ENCODE results near the gene GPC5. TPM values are rescaled to one million over a fixed set of nuclear protein-coding genes. Genes with fewer than 3 reads are reported as not detected.

The GPC5 gene
- total and polyA plus RNA-seq, 2 experiments from 2014 or later, result 0.32 TPM; not detected in 1

DNA sequence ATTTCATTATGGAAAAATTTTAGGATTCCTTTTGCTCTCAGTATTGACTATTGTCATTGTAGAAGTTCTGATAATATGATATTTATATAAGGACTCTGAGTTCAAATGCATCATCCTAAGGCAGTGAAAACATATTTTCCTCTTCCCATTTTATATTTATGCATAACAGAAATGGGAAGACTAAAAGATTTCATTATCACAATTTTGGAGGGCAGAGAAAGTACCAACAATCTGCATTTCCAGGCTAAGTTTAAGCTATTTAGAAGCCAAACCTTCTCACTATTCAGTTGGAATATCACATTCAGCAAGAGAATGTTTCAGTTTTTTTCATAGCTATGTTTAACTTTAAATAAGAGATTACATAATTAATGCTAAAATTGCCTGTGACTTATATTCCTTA is 1269.7 kb downstream of the GPC5 start:
- no peaks in the 10 kb centered on the region for H3K27me3 ChIP-seq (replicated peaks; ENCODE audit: insufficient read depth)
- no peaks in the 10 kb centered on the region for H3K9me3 ChIP-seq (ENCODE audit: low read depth)
- TF ChIP-seq EZH2 (IDR thresholded peaks at IDR 0.05; ENCODE audit: insufficient read depth, poor library complexity, severe bottlenecking), result no peak
- no peak for TF ChIP-seq EZH2phosphoT487 (IDR thresholded peaks at IDR 0.05; ENCODE audit: insufficient read depth, low read depth)
- no peaks in the 10 kb centered on the region for H3F3A ChIP-seq (ENCODE audit: insufficient read depth)
- no peak for DNase-seq
- H3K4me1 ChIP-seq (ENCODE audit: insufficient read depth), result no peaks in the 10 kb centered on the region
- no peak overlapping the region for H3K4me2 ChIP-seq (ENCODE audit: unreplicated experiment)
- in situ Hi-C loops (cut with MboI), result no loop called here
- no peaks in the 10 kb centered on the region for H4K20me1 ChIP-seq (ENCODE audit: insufficient read depth)
- no peaks in the 10 kb centered on the region for H3K79me2 ChIP-seq (ENCODE audit: insufficient read depth)
- H3K36me3 ChIP-seq (ENCODE audit: low read depth), result no peaks in the 10 kb centered on the region
- no peak overlapping the region for H2AFZ ChIP-seq
- no peak overlapping the region for H3K9ac ChIP-seq
- H3K27ac ChIP-seq, result no peak overlapping the region
- H3K4me3 ChIP-seq, result no peak overlapping the region
- no peaks in the 10 kb centered on the region for H3K9me2 ChIP-seq (ENCODE audit: insufficient read depth)

DNA sequence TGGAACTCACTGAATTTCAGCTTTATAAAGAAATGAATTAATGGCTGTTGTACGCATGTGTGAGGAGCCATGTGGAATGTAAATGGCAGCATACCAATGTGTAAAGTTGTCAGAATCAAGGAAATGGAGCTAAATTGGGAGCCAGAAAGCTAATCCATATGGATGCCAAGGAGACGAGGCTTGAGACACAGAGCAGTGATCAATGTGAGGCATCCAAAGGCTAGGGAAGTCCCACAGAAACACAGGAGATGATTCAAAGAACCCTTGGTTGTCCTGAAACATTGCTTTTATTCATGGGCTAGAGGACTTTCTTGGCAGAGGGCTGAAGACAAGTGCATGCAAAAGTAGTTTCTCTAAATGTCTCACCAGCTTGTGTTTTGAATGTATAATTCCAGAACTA is 1271.7 kb downstream of the GPC5 start:
- Histone ChIP-seq H2AFZ (no peak overlapping the region), H3K4me2 (ENCODE audit: unreplicated experiment) (no peak overlapping the region), H4K20me1 (ENCODE audit: insufficient read depth) (no peaks in the 10 kb centered on the region), H3F3A (ENCODE audit: insufficient read depth) (no peaks in the 10 kb centered on the region), H3K9me2 (ENCODE audit: insufficient read depth) (no peaks in the 10 kb centered on the region), H3K79me2 (ENCODE audit: insufficient read depth) (no peaks in the 10 kb centered on the region), H3K4me3 (no peak overlapping the region), H3K27ac (no peak overlapping the region), H3K27me3 (replicated peaks; ENCODE audit: insufficient read depth) (no peaks in the 10 kb centered on the region), H3K36me3 (ENCODE audit: low read depth) (no peaks in the 10 kb centered on the region), H3K9ac (no peak overlapping the region), H3K9me3 (ENCODE audit: low read depth) (no peaks in the 10 kb centered on the region), H3K4me1 (ENCODE audit: insufficient read depth) (no peaks in the 10 kb centered on the region)
- TF ChIP-seq EZH2phosphoT487 (IDR thresholded peaks at IDR 0.05; ENCODE audit: insufficient read depth, low read depth) (no peak), EZH2 (IDR thresholded peaks at IDR 0.05; ENCODE audit: insufficient read depth, poor library complexity, severe bottlenecking) (no peak)
- in situ Hi-C loops (cut with MboI), result no loop called here
- WGBS, 2 experiments (ENCODE audit: low coverage in 1 of 2, low lambda C conversion rate in 2 of 2, missing lambda C conversion rate in 2 of 2), result 17 to 22% methylated on average over 2 of the region's 2 CpGs
- DNase-seq, result no peak

DNA sequence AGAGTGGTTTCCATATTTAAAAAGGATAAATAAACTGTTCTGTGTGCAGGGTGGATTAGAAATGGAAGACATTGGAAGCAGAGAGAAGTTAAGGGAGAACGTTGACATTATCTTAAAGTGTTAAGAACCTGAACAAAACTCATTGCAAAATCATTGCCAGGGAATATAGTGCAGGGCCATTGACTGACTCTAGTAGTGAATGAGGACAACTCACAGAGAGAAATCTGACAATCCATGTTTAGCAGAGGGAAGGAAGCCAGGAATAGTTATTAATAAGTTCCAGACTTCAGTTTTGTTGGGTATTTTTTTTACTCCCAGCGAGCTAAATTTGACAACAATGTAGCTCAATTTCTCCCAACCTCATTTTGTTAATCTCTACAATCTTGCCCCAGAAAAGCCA is 1273.4 kb downstream of the GPC5 start:
- 0% methylated on average over 2 of the region's 2 CpGs for WGBS, 2 experiments (ENCODE audit: low coverage in 1 of 2, low lambda C conversion rate in 2 of 2, missing lambda C conversion rate in 2 of 2)
- no peaks in the 10 kb centered on the region for H3K36me3 ChIP-seq (ENCODE audit: low read depth)
- no peak overlapping the region for H3K4me3 ChIP-seq
- no peak overlapping the region for H3K4me2 ChIP-seq (ENCODE audit: unreplicated experiment)
- H2AFZ ChIP-seq, result no peak overlapping the region
- no peaks in the 10 kb centered on the region for H3K27me3 ChIP-seq (replicated peaks; ENCODE audit: insufficient read depth)
- H3K4me1 ChIP-seq (ENCODE audit: insufficient read depth), result no peaks in the 10 kb centered on the region
- H3K9me3 ChIP-seq (ENCODE audit: low read depth), result no peaks in the 10 kb centered on the region
- in situ Hi-C loops (cut with MboI), result no loop called here
- no peak for TF ChIP-seq EZH2phosphoT487 (IDR thresholded peaks at IDR 0.05; ENCODE audit: insufficient read depth, low read depth)
- TF ChIP-seq EZH2 (IDR thresholded peaks at IDR 0.05; ENCODE audit: insufficient read depth, poor library complexity, severe bottlenecking), result no peak
- H3K9me2 ChIP-seq (ENCODE audit: insufficient read depth), result no peaks in the 10 kb centered on the region
- H3K79me2 ChIP-seq (ENCODE audit: insufficient read depth), result no peaks in the 10 kb centered on the region
- no peak overlapping the region for H3K9ac ChIP-seq
- DNase-seq, result no peak
- H3K27ac ChIP-seq, result no peak overlapping the region
- no peaks in the 10 kb centered on the region for H4K20me1 ChIP-seq (ENCODE audit: insufficient read depth)
- no peaks in the 10 kb centered on the region for H3F3A ChIP-seq (ENCODE audit: insufficient read depth)

DNA sequence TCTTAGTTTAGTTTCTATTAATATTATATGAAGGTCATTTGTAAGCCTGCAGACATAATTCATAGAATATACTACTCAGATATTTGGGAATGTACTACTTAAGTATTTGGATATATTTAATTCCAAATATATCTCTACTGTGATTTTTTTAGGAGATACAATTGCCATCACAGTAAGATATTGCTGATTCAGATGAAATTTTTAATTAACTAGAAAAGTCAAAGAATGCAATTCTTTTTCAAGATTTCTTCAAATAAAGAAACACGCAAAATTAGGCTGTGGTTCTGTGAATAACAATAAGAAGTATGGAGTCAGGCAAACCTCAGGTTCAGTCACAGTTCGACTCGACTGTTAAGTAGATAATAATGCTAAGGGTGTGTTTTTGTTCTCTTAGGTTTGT is 1277.8 kb downstream of the GPC5 start:
- no peaks in the 10 kb centered on the region for H3F3A ChIP-seq (ENCODE audit: insufficient read depth)
- H3K9me2 ChIP-seq (ENCODE audit: insufficient read depth), result no peaks in the 10 kb centered on the region
- no peaks in the 10 kb centered on the region for H3K4me1 ChIP-seq (ENCODE audit: insufficient read depth)
- H3K9me3 ChIP-seq (ENCODE audit: low read depth), result no peaks in the 10 kb centered on the region
- in situ Hi-C loops (cut with MboI), result no loop called here
- H3K36me3 ChIP-seq (ENCODE audit: low read depth), result no peaks in the 10 kb centered on the region
- no peak overlapping the region for H3K27ac ChIP-seq
- H3K9ac ChIP-seq, result no peak overlapping the region
- TF ChIP-seq EZH2 (IDR thresholded peaks at IDR 0.05; ENCODE audit: insufficient read depth, poor library complexity, severe bottlenecking) (no peak), EZH2phosphoT487 (IDR thresholded peaks at IDR 0.05; ENCODE audit: insufficient read depth, low read depth) (no peak)
- no peak overlapping the region for H3K4me2 ChIP-seq (ENCODE audit: unreplicated experiment)
- WGBS, 2 experiments (ENCODE audit: low coverage in 1 of 2, low lambda C conversion rate in 2 of 2, missing lambda C conversion rate in 2 of 2), result 15 to 25% methylated on average over 3 of the region's 3 CpGs
- DNase-seq, result no peak
- H4K20me1 ChIP-seq (ENCODE audit: insufficient read depth), result no peaks in the 10 kb centered on the region
- H3K79me2 ChIP-seq (ENCODE audit: insufficient read depth), result no peaks in the 10 kb centered on the region
- H2AFZ ChIP-seq, result no peak overlapping the region
- no peak overlapping the region for H3K4me3 ChIP-seq
- no peaks in the 10 kb centered on the region for H3K27me3 ChIP-seq (replicated peaks; ENCODE audit: insufficient read depth)

DNA sequence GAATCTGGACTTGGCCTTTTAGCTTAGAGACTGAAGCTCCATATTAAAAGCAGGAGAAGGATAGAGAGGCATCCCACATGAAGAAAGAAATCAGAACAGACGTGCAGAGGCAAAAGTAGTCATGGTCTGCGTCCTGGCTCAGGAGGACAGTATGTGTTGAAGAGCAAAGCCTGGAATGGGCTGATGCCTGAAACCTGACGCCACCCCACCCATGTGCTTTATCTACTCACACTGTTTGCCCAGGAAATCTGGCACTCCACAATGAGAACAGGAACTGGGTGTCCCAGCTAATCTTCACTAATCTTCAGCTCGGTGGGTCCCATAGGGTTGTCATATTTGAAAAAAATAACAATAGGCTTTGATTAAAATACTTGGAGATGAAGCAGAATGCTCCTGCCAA is 1279.2 kb downstream of the GPC5 start:
- Histone ChIP-seq H3K27me3 (replicated peaks; ENCODE audit: insufficient read depth) (no peaks in the 10 kb centered on the region), H3K9me2 (ENCODE audit: insufficient read depth) (no peaks in the 10 kb centered on the region), H2AFZ (no peak overlapping the region), H3K9me3 (ENCODE audit: low read depth) (no peaks in the 10 kb centered on the region), H3K9ac (no peak overlapping the region), H3K27ac (no peak overlapping the region), H3F3A (ENCODE audit: insufficient read depth) (no peaks in the 10 kb centered on the region), H3K36me3 (ENCODE audit: low read depth) (no peaks in the 10 kb centered on the region), H3K4me1 (ENCODE audit: insufficient read depth) (no peaks in the 10 kb centered on the region), H3K79me2 (ENCODE audit: insufficient read depth) (no peaks in the 10 kb centered on the region), H4K20me1 (ENCODE audit: insufficient read depth) (no peaks in the 10 kb centered on the region), H3K4me3 (no peak overlapping the region), H3K4me2 (ENCODE audit: unreplicated experiment) (no peak overlapping the region)
- in situ Hi-C loops (cut with MboI), result no loop called here
- WGBS, 2 experiments (ENCODE audit: low coverage in 1 of 2, low lambda C conversion rate in 2 of 2, missing lambda C conversion rate in 2 of 2), result 9 to 15% methylated on average over 4 of the region's 4 CpGs
- no peak for DNase-seq
- TF ChIP-seq EZH2 (IDR thresholded peaks at IDR 0.05; ENCODE audit: insufficient read depth, poor library complexity, severe bottlenecking) (no peak), EZH2phosphoT487 (IDR thresholded peaks at IDR 0.05; ENCODE audit: insufficient read depth, low read depth) (no peak)

Measured in GM23248 (cell line).